ENCODE measurements around the gene RPL23.

Gene RPL23

DNA sequence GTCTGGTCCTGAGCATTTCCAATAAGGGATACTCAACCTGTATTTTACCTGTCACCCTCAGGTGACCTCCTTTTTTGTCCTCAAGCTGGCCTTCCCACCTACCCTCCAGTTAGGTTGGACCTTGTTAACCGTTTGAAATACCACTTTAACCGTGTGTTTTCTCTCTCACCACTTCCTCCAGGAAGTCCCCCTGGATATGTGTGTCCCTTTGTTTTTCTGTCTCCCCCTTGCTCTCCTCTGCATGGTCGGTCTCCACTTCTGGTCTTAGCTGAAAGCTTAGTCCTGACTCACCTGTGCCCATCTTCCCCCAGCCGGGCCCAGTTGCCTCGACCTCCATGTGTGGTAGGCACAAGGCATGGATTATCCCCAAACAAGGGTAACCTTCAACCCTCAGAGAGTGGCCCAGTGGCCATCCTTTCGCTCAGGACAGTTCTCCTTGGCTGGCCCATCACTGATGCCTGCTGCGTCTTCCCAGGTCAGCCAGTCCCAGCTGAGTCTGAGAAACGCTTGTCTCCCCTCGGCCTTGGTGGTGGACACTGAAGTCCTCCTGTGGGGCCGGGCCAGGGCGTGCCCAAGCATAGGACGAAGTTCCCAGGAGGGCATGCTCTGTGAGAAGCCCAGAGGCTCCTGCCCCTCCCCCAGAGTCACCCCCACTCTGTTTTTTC, 36.4 kb upstream of the RPL23 start:
- no peak overlapping the region for H2AFZ ChIP-seq (ENCODE audit: low read length)
- H3K27me3 ChIP-seq (ENCODE audit: control insufficient read depth in 3 of 3, insufficient read depth in 3 of 3, low read depth in 1 of 3, low read length in 3 of 3), result no peaks in the 10 kb centered on the region
- H2AK5ac ChIP-seq (ENCODE audit: low read depth, low read length), result no peak overlapping the region
- H3K18ac ChIP-seq (ENCODE audit: low read length), result no peak overlapping the region
- peaks cover 12 to 70% of the 10 kb centered on the region in 2 donors for H3K36me3 ChIP-seq (replicated peaks in 1 of 2; ENCODE audit: control insufficient read depth in 2 of 2, insufficient read depth in 2 of 2, low read length in 2 of 2)
- no peak overlapping the region for H4K91ac ChIP-seq (ENCODE audit: low read depth, low read length, poor library complexity)
- H3K4me1 ChIP-seq (ENCODE audit: control insufficient read depth in 2 of 2, insufficient read depth in 1 of 2, low read depth in 1 of 2, low read length in 2 of 2), result peaks cover 22 to 23% of the 10 kb centered on the region in 2 donors
- H3K23ac ChIP-seq (ENCODE audit: low read depth, low read length, poor library complexity), result no peak overlapping the region
- no peak overlapping the region for H3K27ac ChIP-seq (replicated peaks; ENCODE audit: low read length)
- H3K4ac ChIP-seq (ENCODE audit: low read length), result no peak overlapping the region
- H2BK120ac ChIP-seq (ENCODE audit: low read depth, low read length), result no peak overlapping the region
- H4K8ac ChIP-seq (ENCODE audit: low read depth, low read length), result no peak overlapping the region
- no peak overlapping the region for H2BK5ac ChIP-seq (ENCODE audit: low read length)
- WGBS, 2 donors (ENCODE audit: extremely low coverage in 2 of 2, insufficient read length in 2 of 2, insufficient replicate concordance in 1 of 2), result no CpG with 5 or more reads among the region's 12 CpGs
- H3K9me3 ChIP-seq (replicated peaks in 1 of 2; ENCODE audit: control insufficient read depth in 2 of 2, insufficient read depth in 1 of 2, low read depth in 1 of 2, low read length in 2 of 2), result no peaks in the 10 kb centered on the region
- H3K4me2 ChIP-seq (ENCODE audit: insufficient read depth, low read length, poor library complexity, severe bottlenecking), result no peak overlapping the region
- no peak overlapping the region for H2BK12ac ChIP-seq (ENCODE audit: low read length)
- no peak overlapping the region for H3K4me3 ChIP-seq (ENCODE audit: low read length in 2 of 2)
- peaks cover 7% of the 10 kb centered on the region for H3K79me1 ChIP-seq (ENCODE audit: low read depth, low read length)
- no peak overlapping the region for H2BK15ac ChIP-seq (ENCODE audit: low read length)
- DNase-seq (ENCODE audit: low spot score), result no peak
- no peak overlapping the region for H3K9ac ChIP-seq (ENCODE audit: low read depth, low read length, poor library complexity)
- H3K14ac ChIP-seq (ENCODE audit: low read length), result no peak overlapping the region

DNA sequence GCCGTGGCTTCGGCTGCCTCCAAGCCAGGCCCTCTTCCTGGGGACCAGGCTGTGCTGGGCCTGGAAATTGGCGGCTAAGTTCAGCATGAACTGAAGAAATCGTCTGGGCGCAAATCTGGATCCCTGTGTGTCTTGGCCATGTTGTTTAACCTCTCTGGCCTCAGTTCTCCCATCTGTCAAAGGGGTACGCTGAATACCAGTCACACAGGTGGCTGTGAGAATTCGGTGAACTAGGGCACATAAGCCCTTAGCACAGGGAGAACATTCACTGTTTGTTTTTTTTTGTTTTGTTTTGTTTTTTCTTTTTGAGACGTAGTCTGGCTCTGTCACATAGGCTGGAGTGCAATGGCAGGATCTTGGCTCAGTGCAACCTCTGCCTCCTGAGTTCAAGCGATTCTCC, 35.3 kb upstream of the RPL23 start:
- no peak overlapping the region for H3K4me2 ChIP-seq (ENCODE audit: insufficient read depth, low read length, poor library complexity, severe bottlenecking)

DNA sequence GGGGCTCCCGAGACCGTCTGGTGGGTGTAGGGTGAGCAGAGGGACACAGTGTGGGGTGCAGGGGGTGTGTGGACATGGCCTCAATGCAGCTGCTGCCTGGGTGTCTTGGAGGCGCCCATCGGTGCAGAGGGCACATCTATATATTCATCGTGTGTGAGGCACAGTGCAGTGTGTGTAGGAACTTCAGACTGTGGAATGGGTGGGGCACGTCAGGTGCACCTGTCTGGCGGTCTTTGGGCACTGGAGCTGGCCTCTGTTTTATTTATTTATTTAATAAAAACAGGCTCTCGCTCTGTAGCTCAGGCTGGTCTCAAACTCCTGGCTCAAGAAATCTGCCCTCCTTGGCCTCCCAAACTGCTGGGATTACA, 33.1 kb upstream of the RPL23 start:
- Histone ChIP-seq H3K36me3 (replicated peaks in 1 of 2; ENCODE audit: control insufficient read depth in 2 of 2, insufficient read depth in 2 of 2, low read length in 2 of 2) (peaks cover 7 to 58% of the 10 kb centered on the region in 2 donors), H2BK5ac (ENCODE audit: low read length) (no peak overlapping the region), H3K27me3 (ENCODE audit: control insufficient read depth in 3 of 3, insufficient read depth in 3 of 3, low read depth in 1 of 3, low read length in 3 of 3) (no peaks in the 10 kb centered on the region), H3K9me3 (replicated peaks in 1 of 2; ENCODE audit: control insufficient read depth in 2 of 2, insufficient read depth in 1 of 2, low read depth in 1 of 2, low read length in 2 of 2) (no peaks in the 10 kb centered on the region), H2AK5ac (ENCODE audit: low read depth, low read length) (peak overlapping the region; percentile 77), H4K91ac (ENCODE audit: low read depth, low read length, poor library complexity) (no peak overlapping the region), H2AFZ (ENCODE audit: low read length) (no peak overlapping the region), H3K4me1 (ENCODE audit: control insufficient read depth in 2 of 2, insufficient read depth in 1 of 2, low read depth in 1 of 2, low read length in 2 of 2) (peaks cover 39 to 44% of the 10 kb centered on the region in 2 donors), H4K8ac (ENCODE audit: low read depth, low read length) (no peak overlapping the region), H3K23ac (ENCODE audit: low read depth, low read length, poor library complexity) (peak overlapping the region; percentile 76), H2BK12ac (ENCODE audit: low read length) (no peak overlapping the region), H2BK15ac (ENCODE audit: low read length) (no peak overlapping the region), H3K4me2 (ENCODE audit: insufficient read depth, low read length, poor library complexity, severe bottlenecking) (no peak overlapping the region), H3K18ac (ENCODE audit: low read length) (peak overlapping the region; percentile 85), H2BK120ac (ENCODE audit: low read depth, low read length) (no peak overlapping the region), H3K14ac (ENCODE audit: low read length) (peak overlapping the region; percentile 60), H3K9ac (ENCODE audit: low read depth, low read length, poor library complexity) (peak overlapping the region; percentile 63), H3K4ac (ENCODE audit: low read length) (no peak overlapping the region), H3K79me1 (ENCODE audit: low read depth, low read length) (peaks cover 8% of the 10 kb centered on the region), H3K4me3 (ENCODE audit: low read length in 2 of 2) (peak overlapping the region in 1 of 2 donors; percentile 24), H3K27ac (replicated peaks; ENCODE audit: low read length) (peak overlapping the region; percentile 69)
- no CpG with 5 or more reads among the region's 8 CpGs for WGBS, 2 donors (ENCODE audit: extremely low coverage in 2 of 2, insufficient read length in 2 of 2, insufficient replicate concordance in 1 of 2)
- DNase-seq (ENCODE audit: low spot score), result no peak

More for the DNA sequence above, 35.3 kb upstream of the RPL23 start:
- no peaks in the 10 kb centered on the region for H3K9me3 ChIP-seq (replicated peaks in 1 of 2; ENCODE audit: control insufficient read depth in 2 of 2, insufficient read depth in 1 of 2, low read depth in 1 of 2, low read length in 2 of 2)
- peaks cover 12 to 64% of the 10 kb centered on the region in 2 donors for H3K36me3 ChIP-seq (replicated peaks in 1 of 2; ENCODE audit: control insufficient read depth in 2 of 2, insufficient read depth in 2 of 2, low read length in 2 of 2)
- H3K4me1 ChIP-seq (ENCODE audit: control insufficient read depth in 2 of 2, insufficient read depth in 1 of 2, low read depth in 1 of 2, low read length in 2 of 2), result peaks cover 26 to 29% of the 10 kb centered on the region in 2 donors
- H4K91ac ChIP-seq (ENCODE audit: low read depth, low read length, poor library complexity), result no peak overlapping the region
- no peak for DNase-seq (ENCODE audit: low spot score)
- no peak overlapping the region for H2BK5ac ChIP-seq (ENCODE audit: low read length)
- peaks cover 8% of the 10 kb centered on the region for H3K79me1 ChIP-seq (ENCODE audit: low read depth, low read length)
- no peak overlapping the region for H3K4me3 ChIP-seq (ENCODE audit: low read length in 2 of 2)
- no CpG with 5 or more reads among the region's 9 CpGs for WGBS, 2 donors (ENCODE audit: extremely low coverage in 2 of 2, insufficient read length in 2 of 2, insufficient replicate concordance in 1 of 2)
- no peak overlapping the region for H3K4ac ChIP-seq (ENCODE audit: low read length)
- no peak overlapping the region for H2AFZ ChIP-seq (ENCODE audit: low read length)
- H3K27ac ChIP-seq (replicated peaks; ENCODE audit: low read length), result no peak overlapping the region
- no peak overlapping the region for H2BK12ac ChIP-seq (ENCODE audit: low read length)
- H4K8ac ChIP-seq (ENCODE audit: low read depth, low read length), result no peak overlapping the region
- no peak overlapping the region for H3K9ac ChIP-seq (ENCODE audit: low read depth, low read length, poor library complexity)
- no peak overlapping the region for H3K23ac ChIP-seq (ENCODE audit: low read depth, low read length, poor library complexity)
- no peak overlapping the region for H3K18ac ChIP-seq (ENCODE audit: low read length)
- H3K27me3 ChIP-seq (ENCODE audit: control insufficient read depth in 3 of 3, insufficient read depth in 3 of 3, low read depth in 1 of 3, low read length in 3 of 3), result no peaks in the 10 kb centered on the region
- no peak overlapping the region for H3K14ac ChIP-seq (ENCODE audit: low read length)
- no peak overlapping the region for H2BK15ac ChIP-seq (ENCODE audit: low read length)
- no peak overlapping the region for H2AK5ac ChIP-seq (ENCODE audit: low read depth, low read length)
- H2BK120ac ChIP-seq (ENCODE audit: low read depth, low read length), result no peak overlapping the region

DNA sequence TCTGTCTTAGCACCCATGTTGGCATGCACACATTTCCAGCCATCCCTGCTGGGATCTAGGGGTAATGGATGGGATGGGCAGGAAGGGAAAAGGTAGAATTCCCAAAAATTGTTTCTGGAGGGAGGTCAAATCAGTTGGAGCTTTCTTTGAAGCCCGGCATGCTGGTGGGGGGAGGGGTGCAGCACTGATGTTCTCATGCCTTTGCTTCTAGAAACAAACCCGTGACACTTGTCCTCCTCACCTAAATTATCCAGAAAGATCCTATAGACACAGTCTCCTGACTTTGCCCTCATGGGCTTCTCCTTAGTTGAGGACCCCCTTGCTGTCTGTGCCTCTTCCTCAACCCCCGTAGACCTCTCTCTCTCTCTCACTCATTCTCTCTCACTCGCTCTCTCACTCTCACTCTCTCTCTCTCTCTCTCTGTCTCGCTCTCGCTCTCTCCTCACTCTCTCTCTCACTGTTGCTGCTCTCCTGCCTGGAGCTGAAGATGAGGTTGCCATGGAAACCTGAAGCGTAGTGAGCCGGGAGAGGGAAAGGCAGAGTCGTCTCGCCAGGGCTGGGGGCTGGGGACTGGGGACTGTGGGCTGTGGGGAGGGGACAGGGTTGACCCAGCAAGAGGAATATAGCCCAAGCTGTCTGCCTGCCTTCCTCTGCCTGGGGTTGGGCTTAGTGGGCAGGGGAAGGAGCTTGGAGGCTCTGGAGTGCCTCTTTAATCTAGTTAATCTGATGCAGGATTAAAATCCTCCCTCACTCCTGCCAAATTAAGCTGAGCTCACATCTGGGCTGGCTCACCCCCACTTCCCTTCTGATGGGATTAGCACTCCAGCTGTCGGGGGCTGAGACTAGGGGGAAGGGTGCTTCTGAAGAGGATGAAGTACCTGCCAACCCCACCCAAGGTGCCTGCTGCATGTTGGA, 32.5 kb upstream of the RPL23 start:
- Histone ChIP-seq H3K14ac (ENCODE audit: low read length) (peak overlapping the region; percentile 60), H3K4me3 (ENCODE audit: low read length in 2 of 2) (peak overlapping the region in 1 of 2 donors; percentile 24), H3K79me1 (ENCODE audit: low read depth, low read length) (peaks cover 13% of the 10 kb centered on the region), H3K36me3 (replicated peaks in 1 of 2; ENCODE audit: control insufficient read depth in 2 of 2, insufficient read depth in 2 of 2, low read length in 2 of 2) (peaks cover 7 to 57% of the 10 kb centered on the region in 2 donors), H3K4ac (ENCODE audit: low read length) (peak overlapping the region; percentile 30), H3K4me1 (ENCODE audit: control insufficient read depth in 2 of 2, insufficient read depth in 1 of 2, low read depth in 1 of 2, low read length in 2 of 2) (peaks cover 43 to 46% of the 10 kb centered on the region in 2 donors), H3K23ac (ENCODE audit: low read depth, low read length, poor library complexity) (peak overlapping the region; percentile 76), H2BK12ac (ENCODE audit: low read length) (peak overlapping the region; percentile 24), H2BK5ac (ENCODE audit: low read length) (peak overlapping the region; percentile 45), H3K9ac (ENCODE audit: low read depth, low read length, poor library complexity) (peak overlapping the region; percentile 63), H4K91ac (ENCODE audit: low read depth, low read length, poor library complexity) (no peak overlapping the region), H3K27me3 (ENCODE audit: control insufficient read depth in 3 of 3, insufficient read depth in 3 of 3, low read depth in 1 of 3, low read length in 3 of 3) (no peaks in the 10 kb centered on the region), H2BK15ac (ENCODE audit: low read length) (peak overlapping the region; percentile 60), H2AK5ac (ENCODE audit: low read depth, low read length) (peak overlapping the region; percentile 77), H3K4me2 (ENCODE audit: insufficient read depth, low read length, poor library complexity, severe bottlenecking) (peak overlapping the region; percentile 28), H3K9me3 (replicated peaks in 1 of 2; ENCODE audit: control insufficient read depth in 2 of 2, insufficient read depth in 1 of 2, low read depth in 1 of 2, low read length in 2 of 2) (no peaks in the 10 kb centered on the region), H2AFZ (ENCODE audit: low read length) (peak overlapping the region; percentile 31), H3K27ac (replicated peaks; ENCODE audit: low read length) (peak overlapping the region; percentile 69), H4K8ac (ENCODE audit: low read depth, low read length) (no peak overlapping the region), H2BK120ac (ENCODE audit: low read depth, low read length) (no peak overlapping the region), H3K18ac (ENCODE audit: low read length) (peak overlapping the region; percentile 91)
- DNase-seq (ENCODE audit: low spot score), result no peak
- WGBS, 2 donors (ENCODE audit: extremely low coverage in 2 of 2, insufficient read length in 2 of 2, insufficient replicate concordance in 1 of 2), result no CpG with 5 or more reads among the region's 11 CpGs
